ENCODE data around the gene CBY3.
"Not testable (repeated sequence)": the region's sequence is repeated elsewhere in the genome, so short reads cannot be mapped to it uniquely, and the experiment has no call there.

DNA sequence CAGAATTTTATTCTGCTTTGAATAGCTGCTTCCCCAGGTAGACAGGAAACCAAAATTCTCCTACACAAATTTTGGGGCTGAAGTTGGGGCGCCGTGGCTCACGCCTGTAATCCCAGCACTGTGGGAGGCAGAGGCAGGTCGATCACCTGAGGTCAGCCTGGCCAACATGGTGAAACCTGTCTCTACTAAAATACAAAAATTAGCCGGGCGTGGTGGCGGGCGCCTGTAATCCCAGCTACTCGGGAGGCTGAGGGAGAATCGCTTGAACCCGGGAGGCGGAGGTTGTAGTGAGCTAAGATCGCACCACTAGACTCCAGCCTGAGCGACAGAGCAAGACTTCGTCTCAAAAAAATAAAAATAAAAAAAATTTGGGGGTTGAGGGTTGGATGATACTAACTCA, 16.7 kb upstream of the CBY3 start:
- TF ChIP-seq CTCF, POLR2A, EP300, POLR2AphosphoS5 (IDR thresholded peaks at IDR 0.05): not testable (repeated sequence)

All from suprapubic skin (tissue), 4 donors.